ENCODE measurements around the gene MRPL19. TPM values are rescaled to one million over a fixed set of nuclear protein-coding genes. Genes with fewer than 3 reads are reported as not detected.

The MRPL19 gene
- total RNA-seq = 10 to 100 TPM; 77.6 to 81.2 TPM

DNA sequence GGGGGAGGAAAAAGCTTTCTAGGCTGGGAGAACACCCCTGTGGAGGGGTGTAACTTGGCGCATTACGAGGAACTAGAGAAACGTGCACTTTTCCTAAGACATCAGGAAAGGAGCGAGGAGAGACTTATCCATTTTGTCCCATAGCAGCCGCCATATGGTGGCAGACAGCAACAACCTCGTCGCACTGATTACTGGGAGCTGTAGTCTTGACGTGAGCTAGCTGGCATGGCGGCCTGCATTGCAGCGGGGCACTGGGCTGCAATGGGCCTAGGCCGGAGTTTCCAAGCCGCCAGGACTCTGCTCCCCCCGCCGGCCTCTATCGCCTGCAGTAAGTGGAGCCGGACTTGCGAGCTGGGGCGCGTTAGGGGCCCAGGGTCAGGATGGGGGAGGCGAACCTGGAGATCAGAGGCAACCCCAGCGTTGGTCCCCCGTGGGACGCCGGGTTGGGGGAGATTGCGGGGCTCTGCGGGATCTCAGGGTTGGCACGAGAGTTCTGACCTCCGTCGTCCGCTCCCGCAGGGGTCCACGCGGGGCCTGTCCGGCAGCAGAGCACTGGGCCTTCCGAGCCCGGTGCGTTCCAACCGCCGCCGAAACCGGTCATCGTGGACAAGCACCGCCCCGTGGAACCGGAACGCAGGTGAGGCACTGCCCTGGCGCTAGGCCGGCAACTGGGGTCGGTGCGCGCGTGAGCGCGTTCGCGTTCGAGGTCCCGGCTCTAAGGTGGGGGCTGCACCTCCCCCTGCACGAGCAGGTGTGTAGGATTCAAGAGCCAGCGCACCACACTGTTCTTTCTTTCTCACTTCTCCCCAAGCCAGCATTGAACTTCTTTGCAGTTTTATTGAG is at the start of gene MRPL19:
MRPL19 (plus strand) TSS at position 201 of the 843 bp plus-strand sequence; CDS start at position 226, 25 bp downstream.
- DNase-seq = peak; percentile 77
- H3K4me3 Mint-ChIP-seq = peak within 1 kb of the TSS; percentile 91
- H3K9me3 Mint-ChIP-seq = peaks cover 3% of the 10 kb centered on the region
- H3K4me1 Mint-ChIP-seq = peaks cover 12% of the 10 kb centered on the region
- peaks cover 30% of the 10 kb centered on the region for H3K36me3 Mint-ChIP-seq
- H3K27me3 Mint-ChIP-seq = no peaks in the 10 kb centered on the region
- H3K27ac Mint-ChIP-seq = peak within 1 kb of the TSS; percentile 94

DNA sequence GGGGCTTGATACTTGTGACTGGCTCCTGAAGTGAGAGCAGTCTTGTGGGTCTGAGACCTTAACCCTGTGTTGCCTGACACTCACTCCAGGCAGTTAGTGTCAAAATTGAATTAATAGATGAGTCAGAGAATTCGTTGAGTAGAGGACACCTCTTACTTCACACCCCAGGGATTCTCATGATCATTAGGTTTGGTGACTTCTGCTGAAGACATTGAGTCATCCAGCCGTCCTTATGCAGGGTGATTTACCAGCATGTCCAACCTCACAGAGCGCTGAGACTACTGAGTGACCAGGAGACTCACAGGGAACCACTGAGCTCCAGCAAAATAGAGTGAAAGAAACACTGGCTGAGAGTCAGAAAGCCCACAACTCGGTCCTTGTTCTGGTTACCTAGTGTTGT is 49.8 kb upstream of the MRPL19 start:
- Mint-ChIP-seq H3K9me3 (no peaks in the 10 kb centered on the region), H3K4me1 (no peaks in the 10 kb centered on the region), H3K4me3 (no peak overlapping the region), H3K27me3 (no peaks in the 10 kb centered on the region), H3K27ac (no peak overlapping the region), H3K36me3 (no peaks in the 10 kb centered on the region)
- no peak for DNase-seq

DNA sequence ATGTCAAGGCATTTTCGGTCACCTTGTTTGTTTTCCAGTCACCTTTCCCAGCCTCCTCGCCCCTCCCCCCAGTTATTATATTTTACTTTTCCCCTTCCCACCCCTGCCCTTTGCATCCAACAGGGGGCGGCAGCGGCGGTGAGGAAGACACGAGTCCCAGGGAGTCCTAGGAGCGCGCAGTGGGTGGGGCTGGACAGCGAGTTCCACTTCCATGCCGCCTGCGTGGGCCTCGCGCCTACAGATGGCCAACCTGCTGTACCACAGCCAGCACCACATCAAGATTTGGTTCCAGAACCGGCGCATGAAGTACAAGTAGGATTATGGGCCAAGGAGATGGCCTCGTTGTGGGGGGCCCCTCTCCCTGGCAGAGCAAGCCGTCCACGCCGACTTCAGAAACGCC is 48.6 kb upstream of the MRPL19 start:
- H3K27ac Mint-ChIP-seq = no peak overlapping the region
- H3K4me3 Mint-ChIP-seq = no peak overlapping the region
- no peaks in the 10 kb centered on the region for H3K4me1 Mint-ChIP-seq
- DNase-seq = no peak
- H3K36me3 Mint-ChIP-seq = no peaks in the 10 kb centered on the region
- H3K27me3 Mint-ChIP-seq = no peaks in the 10 kb centered on the region
- H3K9me3 Mint-ChIP-seq = no peaks in the 10 kb centered on the region

DNA sequence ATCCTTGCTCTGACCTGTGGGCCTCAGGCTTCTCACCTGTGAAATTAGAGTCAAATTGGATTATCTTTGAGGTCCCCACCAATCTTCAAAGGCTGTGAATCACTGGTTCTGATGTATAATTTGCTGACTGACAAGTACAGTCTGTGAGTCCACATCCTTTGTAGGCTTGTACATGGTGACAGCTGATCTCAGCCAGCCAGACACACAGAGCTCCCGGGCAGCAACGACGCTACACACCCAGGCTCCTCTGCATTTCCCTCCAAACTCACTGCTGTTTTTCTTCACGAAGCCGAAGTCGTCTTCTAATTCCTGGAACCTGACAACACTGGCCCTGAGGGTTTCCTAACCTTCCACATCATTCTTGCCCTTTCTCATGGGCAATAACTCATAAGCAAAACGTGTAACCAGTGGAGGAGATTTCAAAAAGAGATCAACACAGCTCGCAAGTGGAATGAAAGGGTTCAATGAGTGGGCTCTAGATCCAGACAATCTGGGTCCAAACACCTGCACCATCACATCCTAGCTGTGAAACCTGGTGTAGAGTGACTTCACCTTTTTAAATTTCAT is 47.9 kb upstream of the MRPL19 start:
- Mint-ChIP-seq H3K27ac (no peak overlapping the region), H3K4me3 (no peak overlapping the region), H3K9me3 (no peaks in the 10 kb centered on the region), H3K27me3 (no peaks in the 10 kb centered on the region), H3K36me3 (no peaks in the 10 kb centered on the region), H3K4me1 (no peaks in the 10 kb centered on the region)
- no peak for DNase-seq

DNA sequence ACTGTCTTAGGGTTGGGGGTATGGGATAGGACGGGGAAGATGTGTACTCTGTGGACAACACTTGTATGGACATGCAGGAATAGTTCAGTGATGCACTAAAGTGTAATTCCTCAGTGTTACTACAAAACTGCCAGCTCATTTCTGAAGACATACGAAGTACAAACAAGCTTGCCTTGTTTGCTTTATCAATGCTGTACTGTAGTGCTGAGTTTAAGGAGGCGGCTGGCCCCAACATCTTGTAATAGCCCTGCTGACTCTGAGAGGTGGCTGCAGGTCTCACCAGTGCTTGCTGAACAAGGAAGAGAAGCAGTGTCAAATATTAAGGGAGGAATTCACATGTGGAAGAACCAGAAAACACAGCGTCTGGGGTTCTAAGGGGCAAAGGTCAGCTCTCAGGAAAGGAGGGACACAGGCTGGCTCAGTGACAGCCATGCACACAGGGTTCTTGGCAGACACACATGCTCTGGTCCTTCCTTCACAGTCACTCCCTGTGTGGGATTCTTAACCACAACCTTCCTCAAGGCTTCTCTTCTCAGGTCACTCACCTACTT is 46.0 kb upstream of the MRPL19 start:
- Mint-ChIP-seq H3K27ac (no peak overlapping the region), H3K9me3 (no peaks in the 10 kb centered on the region), H3K36me3 (no peaks in the 10 kb centered on the region), H3K4me3 (no peak overlapping the region), H3K4me1 (no peaks in the 10 kb centered on the region), H3K27me3 (peaks cover 8% of the 10 kb centered on the region)
- no peak for DNase-seq

DNA sequence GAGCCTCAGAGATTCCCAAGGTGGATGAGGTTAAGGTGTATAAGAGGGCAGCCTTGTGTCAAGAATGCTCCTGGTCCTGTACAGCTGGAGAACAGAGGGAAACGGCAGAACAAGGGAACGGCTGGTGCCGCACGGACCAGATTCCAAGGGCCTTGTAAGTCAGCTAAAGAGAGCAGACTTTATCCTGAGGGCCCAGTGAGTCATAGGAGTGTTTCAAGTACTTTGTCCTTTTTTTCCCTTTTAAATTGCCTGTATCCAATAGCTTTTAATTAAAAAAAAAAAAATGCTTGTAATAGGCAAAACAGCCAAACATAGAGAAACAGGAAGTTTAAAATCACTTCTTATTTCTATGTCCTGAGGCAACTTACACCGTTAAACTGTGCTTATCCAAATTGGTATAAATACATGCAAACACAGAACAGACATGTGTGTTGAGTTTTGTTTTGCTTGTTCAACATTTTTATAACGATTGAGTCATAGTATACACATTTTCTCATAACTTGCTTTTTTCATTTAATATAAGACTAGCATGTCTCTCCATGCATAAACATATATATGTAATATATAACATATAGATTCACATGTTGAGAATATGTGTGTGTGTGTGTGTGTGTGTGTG is 43.8 kb upstream of the MRPL19 start:
- no peak for DNase-seq
- no peaks in the 10 kb centered on the region for H3K36me3 Mint-ChIP-seq
- no peaks in the 10 kb centered on the region for H3K9me3 Mint-ChIP-seq
- peaks cover 27% of the 10 kb centered on the region for H3K27me3 Mint-ChIP-seq
- H3K4me1 Mint-ChIP-seq = no peaks in the 10 kb centered on the region
- no peak overlapping the region for H3K4me3 Mint-ChIP-seq
- H3K27ac Mint-ChIP-seq = no peak overlapping the region

DNA sequence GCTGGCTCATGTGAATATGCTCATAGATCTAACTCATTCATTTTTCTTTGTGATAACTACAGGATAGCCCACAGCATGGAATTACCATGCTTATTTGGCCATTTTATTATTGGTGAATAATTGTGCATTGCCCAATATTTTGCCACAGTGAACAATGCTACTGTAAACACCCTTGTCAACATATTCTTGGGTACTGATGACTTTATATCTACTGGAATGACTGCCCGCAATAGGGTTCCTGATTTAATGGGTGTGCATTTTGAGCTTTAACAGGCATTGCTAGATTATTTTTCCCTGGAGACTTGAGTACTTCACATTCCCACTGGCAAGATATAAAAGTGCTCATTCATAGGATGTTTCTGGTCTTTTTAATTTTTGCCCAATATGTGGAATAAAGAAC is 43.1 kb upstream of the MRPL19 start:
- H3K36me3 Mint-ChIP-seq = no peaks in the 10 kb centered on the region

DNA sequence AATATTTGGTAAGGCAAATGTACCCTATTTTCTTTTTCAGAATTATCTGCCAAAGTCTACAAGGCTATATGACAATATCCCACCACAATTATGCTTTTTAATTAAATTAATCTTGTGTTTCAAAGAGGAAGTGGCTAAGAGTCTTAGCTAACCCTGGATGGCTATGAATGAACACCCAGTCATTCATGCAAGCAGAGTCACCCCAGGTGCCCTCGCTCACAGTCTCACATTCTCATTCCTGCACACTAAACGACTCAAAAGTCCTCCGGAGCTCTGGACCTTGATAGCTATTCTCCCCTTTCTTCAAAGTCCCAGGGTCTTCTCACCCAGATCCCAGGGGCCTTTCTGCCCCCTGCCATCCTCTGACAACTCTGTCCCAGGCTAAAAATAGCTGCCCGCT is 42.1 kb upstream of the MRPL19 start:
- peaks cover 42% of the 10 kb centered on the region for H3K27me3 Mint-ChIP-seq
- no peak overlapping the region for H3K4me3 Mint-ChIP-seq
- H3K4me1 Mint-ChIP-seq = peaks cover 3% of the 10 kb centered on the region
- no peaks in the 10 kb centered on the region for H3K36me3 Mint-ChIP-seq
- no peaks in the 10 kb centered on the region for H3K9me3 Mint-ChIP-seq
- H3K27ac Mint-ChIP-seq = no peak overlapping the region
- no peak for DNase-seq

More for the DNA sequence above, 43.1 kb upstream of the MRPL19 start:
- no peak overlapping the region for H3K27ac Mint-ChIP-seq
- no peak overlapping the region for H3K4me3 Mint-ChIP-seq
- H3K27me3 Mint-ChIP-seq = peaks cover 32% of the 10 kb centered on the region
- DNase-seq = no peak
- H3K9me3 Mint-ChIP-seq = no peaks in the 10 kb centered on the region
- H3K4me1 Mint-ChIP-seq = peaks cover 3% of the 10 kb centered on the region

DNA sequence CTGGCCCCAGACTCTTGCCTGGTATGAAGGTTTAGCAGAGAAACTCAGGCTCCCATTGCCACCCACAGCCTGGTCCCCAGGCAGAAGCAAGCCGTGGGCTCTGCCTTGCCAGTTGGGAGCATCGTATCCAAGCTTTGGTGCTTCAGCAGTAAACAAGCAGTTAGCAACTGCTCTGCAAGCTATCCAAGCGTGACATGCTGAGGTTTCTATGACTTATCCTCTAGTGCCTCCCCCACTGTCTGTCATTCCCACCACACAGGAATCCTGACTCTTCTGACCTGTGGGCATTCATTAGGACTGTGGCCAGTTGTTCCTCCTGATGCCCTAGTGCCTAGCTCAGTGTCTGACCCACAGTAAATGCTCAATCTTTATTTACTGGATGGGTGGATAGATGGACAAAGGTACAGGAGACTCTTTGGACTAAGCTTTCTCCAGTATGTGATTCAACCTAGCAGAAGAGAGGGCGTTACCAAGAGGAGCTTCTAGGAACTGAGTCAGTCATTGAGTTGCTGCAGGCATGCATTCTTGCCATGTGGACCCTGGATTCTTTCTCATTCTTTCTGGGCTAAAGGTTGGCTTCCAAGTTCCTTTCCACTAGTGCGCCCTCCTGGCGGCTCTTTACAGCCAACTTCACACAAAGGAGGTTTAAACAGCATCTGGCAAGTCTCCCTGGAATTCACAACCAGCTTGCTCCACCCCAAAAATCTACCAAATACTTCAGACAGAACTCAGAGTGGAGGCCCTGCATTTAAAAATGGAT is 40.6 kb upstream of the MRPL19 start:
- H3K27me3 Mint-ChIP-seq = peaks cover 55% of the 10 kb centered on the region

DNA sequence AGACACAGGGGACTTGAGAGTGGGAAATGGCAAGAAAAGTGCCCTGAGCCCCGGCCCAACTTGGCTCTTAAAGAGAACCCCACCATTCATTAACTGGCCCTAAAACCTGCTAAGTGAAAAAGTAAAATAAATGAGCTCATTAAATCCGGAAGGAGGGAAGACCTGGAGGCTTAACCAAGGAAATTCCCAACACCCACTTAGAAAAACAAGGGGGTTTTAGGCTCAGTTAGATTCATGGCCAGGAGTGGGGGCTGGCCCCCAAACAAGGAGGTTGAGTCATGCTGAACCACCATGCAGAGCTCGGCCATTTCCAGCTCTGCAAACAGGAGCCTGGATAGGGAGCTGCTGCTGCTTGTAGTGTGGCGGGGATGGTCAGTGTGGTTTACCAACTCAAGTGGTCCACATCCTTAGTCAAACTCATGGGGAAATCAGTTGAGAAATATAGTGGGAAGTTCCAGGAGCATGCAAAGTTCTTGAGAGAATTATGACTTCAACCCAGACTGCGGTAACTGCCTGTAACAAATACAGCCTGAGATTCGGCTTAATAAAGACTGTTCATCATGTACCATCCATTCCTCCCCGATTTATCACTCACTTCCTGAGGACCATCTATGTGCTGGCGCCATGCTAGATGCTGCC is 39.7 kb upstream of the MRPL19 start:
- no peak for DNase-seq
- Mint-ChIP-seq H3K27me3 (peaks cover 61% of the 10 kb centered on the region), H3K4me1 (peaks cover 3% of the 10 kb centered on the region), H3K27ac (no peak overlapping the region), H3K9me3 (no peaks in the 10 kb centered on the region), H3K36me3 (no peaks in the 10 kb centered on the region), H3K4me3 (no peak overlapping the region)

More for the DNA sequence above, 40.6 kb upstream of the MRPL19 start:
- H3K4me3 Mint-ChIP-seq = no peak overlapping the region
- no peak overlapping the region for H3K27ac Mint-ChIP-seq
- DNase-seq = no peak
- H3K4me1 Mint-ChIP-seq = peaks cover 3% of the 10 kb centered on the region
- no peaks in the 10 kb centered on the region for H3K9me3 Mint-ChIP-seq
- no peaks in the 10 kb centered on the region for H3K36me3 Mint-ChIP-seq

DNA sequence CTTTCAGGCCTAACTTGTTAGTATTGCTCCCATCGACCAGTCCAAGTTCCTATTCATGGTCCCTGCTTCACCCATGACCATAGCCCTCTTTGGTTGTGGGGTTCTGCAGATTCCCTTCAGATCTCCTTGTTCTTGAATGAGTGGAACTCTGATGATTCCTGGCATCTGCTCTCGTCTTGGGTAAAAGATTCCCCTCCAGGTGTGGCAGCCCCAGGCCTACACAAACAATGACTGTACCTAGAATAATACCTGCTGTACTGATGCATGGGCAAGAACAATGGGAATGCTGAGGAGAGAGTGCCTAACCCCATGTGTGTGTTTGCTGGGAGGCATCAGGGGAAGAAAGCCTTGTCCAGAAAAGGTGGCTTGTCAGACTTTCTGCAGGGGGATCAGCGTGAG is 39.2 kb upstream of the MRPL19 start:
- Mint-ChIP-seq H3K9me3 (no peaks in the 10 kb centered on the region), H3K4me3 (no peak overlapping the region), H3K4me1 (peaks cover 3% of the 10 kb centered on the region), H3K27ac (no peak overlapping the region), H3K36me3 (no peaks in the 10 kb centered on the region), H3K27me3 (peaks cover 66% of the 10 kb centered on the region)
- no peak for DNase-seq

DNA sequence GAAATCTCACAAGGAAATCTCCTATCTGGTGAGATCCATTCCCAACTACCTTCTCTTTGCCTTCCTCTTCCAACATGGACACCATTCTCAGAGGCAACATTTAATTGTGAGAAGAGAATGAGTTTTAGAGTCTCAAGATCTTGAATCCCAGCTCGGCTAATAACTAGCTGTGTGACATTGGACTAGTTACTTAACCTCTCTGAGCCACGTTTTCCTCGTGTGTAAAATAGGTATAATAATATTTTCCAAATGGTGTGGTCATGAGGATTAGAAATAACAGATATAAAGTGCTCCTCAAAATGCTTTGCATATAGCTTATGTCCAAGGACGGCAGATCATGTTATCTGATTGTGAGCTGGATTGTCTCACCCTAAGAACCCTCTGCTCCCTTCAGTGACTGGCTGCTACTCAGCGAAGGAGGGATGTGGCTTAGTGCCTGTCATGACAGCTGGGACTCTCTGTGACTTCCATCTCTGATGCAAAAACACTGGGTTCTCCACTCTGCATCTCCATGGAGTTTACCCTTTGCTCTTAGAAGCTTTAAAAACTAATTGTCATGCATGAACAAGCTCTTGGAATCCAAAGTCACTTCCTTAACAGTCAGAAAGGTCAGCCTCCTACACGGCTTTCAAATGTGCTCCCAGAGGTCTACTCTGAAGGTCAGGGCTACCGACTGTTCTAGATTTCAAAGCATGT is 38.4 kb upstream of the MRPL19 start:
- DNase-seq = no peak
- peaks cover 3% of the 10 kb centered on the region for H3K4me1 Mint-ChIP-seq
- H3K36me3 Mint-ChIP-seq = no peaks in the 10 kb centered on the region
- H3K27ac Mint-ChIP-seq = no peak overlapping the region
- no peak overlapping the region for H3K4me3 Mint-ChIP-seq
- no peaks in the 10 kb centered on the region for H3K9me3 Mint-ChIP-seq
- peaks cover 69% of the 10 kb centered on the region for H3K27me3 Mint-ChIP-seq

DNA sequence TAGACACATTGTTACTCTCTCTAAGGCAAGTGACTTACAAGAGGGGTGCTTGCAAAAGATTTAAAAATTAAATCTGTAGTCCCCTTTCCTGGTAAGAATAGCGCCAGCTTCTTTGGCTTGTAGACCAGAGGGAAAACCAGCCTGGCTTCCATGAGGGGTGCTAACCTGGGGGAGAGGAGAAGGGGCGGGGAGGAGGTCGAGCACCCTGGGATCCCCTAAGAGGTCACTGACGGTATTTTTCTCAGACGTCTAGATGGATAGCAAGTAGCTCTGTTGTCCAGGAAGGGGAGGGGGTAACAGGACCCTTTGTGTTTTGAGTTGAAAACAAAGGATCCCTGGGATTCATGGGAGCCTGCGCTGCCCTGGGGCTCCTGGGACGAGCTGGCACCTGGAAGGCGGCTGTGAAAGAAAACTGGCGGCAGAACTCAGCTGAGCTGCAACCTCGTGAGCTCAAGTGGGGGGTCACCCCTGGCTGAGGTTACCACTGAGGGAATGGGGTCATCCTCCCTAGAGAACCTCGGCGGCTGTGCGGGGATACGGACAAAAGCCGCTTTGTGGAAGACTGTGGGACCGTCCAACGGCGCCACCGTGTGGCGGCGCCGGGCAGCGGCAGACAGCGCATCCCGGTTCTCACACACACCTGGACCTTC is 37.8 kb upstream of the MRPL19 start:
- Mint-ChIP-seq H3K36me3 (no peaks in the 10 kb centered on the region), H3K27ac (no peak overlapping the region), H3K4me1 (peaks cover 3% of the 10 kb centered on the region), H3K27me3 (peaks cover 69% of the 10 kb centered on the region), H3K9me3 (no peaks in the 10 kb centered on the region), H3K4me3 (no peak overlapping the region)
- DNase-seq = peak; percentile 56

DNA sequence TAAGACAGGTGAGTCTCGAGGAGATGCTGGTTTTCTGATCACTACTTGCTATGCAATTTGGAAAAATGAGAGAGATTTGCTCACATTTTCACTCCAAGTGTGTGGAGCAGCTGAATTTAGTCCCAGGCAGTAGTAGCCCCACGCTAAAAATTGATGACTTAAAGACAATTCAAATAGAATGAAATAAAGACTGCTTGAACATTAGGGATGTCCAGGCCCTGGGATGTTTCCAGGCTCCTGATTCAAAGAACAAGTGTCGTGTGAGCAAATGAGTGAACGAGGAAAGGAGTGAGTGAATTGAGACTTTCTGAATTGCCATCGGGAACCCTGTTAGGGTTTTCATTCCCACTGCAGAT is 37.3 kb upstream of the MRPL19 start:
- Mint-ChIP-seq H3K9me3 (no peaks in the 10 kb centered on the region), H3K4me3 (no peak overlapping the region), H3K4me1 (peaks cover 3% of the 10 kb centered on the region), H3K27ac (no peak overlapping the region), H3K27me3 (peaks cover 69% of the 10 kb centered on the region), H3K36me3 (no peaks in the 10 kb centered on the region)
- no peak for DNase-seq
